T-helper 1 cell treated with Interleukin-12 subunit alpha and Interleukin-12 subunit beta and Interleukin-4 antibody, amounts not matched to agents 30 μg/mL and 1 μg/mL, for 36 hours (primary cell): ENCODE measurements around the gene PTCSC3.

ENCODE experiments used
- H3K27ac Mint-ChIP-seq: one replicate; pipeline ENCODE4 v1.8.0; 2021; ENCODE audit warnings: mild to moderate bottlenecking, mixed read lengths
- H3K27me3 Mint-ChIP-seq: one replicate; pipeline ENCODE4 v1.8.0; 2021; ENCODE audit warnings: low read depth, mixed read lengths
- H3K36me3 Mint-ChIP-seq: one replicate; pipeline ENCODE4 v1.8.0; 2021; ENCODE audit warnings: low read depth, mixed read lengths
- H3K4me1 Mint-ChIP-seq: one replicate; pipeline ENCODE4 v1.8.0; 2021; ENCODE audit warnings: low read depth, mixed read lengths
- H3K4me3 Mint-ChIP-seq: one replicate; pipeline ENCODE4 v1.8.0; 2021; ENCODE audit warnings: mild to moderate bottlenecking, moderate library complexity, mixed read lengths
- H3K9me3 Mint-ChIP-seq: one replicate; pipeline ENCODE4 v1.8.0; 2021; ENCODE audit warnings: mixed read lengths

PTCSC3 gene

DNA sequence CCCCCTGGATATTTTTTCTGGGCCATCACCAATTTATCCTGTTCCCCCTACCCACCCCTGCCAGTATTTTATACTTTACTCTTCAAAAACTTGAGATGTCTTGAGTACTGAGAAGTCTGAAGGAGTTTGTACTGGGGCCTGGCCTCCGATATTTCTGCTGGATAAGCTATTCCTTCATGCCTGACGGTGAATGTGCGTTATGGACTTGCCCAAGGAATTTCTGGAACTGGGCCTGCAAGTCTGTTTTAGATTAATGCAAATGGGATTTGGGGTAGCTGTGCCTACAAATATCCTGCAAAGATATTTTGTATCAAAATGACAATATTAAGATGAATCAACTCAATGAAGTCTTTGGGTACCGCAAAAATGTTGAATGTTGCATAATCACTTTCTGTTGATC lies at the start of gene PTCSC3:
PTCSC3 (minus strand) TSS at position 199 of the 400 bp plus-strand sequence.
- Mint-ChIP-seq H3K27me3 (peaks cover 11% of the 10 kb centered on the region), H3K4me3 (no peak within 1 kb of the TSS), H3K9me3 (no peaks in the 10 kb centered on the region), H3K36me3 (no peaks in the 10 kb centered on the region), H3K27ac (no peak within 1 kb of the TSS), H3K4me1 (no peaks in the 10 kb centered on the region)

GRCh38 chr14:36226164-36226563 lies 49.6 kb upstream of the PTCSC3 start:
- Mint-ChIP-seq H3K27me3 (peaks cover 13% of the 10 kb centered on the region), H3K27ac (no peak overlapping the region), H3K9me3 (no peaks in the 10 kb centered on the region), H3K4me1 (no peaks in the 10 kb centered on the region), H3K36me3 (no peaks in the 10 kb centered on the region), H3K4me3 (no peak overlapping the region)

GRCh38 chr14:36224176-36224575 lies 47.7 kb upstream of the PTCSC3 start:
- peaks cover 15% of the 10 kb centered on the region for H3K27me3 Mint-ChIP-seq
- H3K36me3 Mint-ChIP-seq, result no peaks in the 10 kb centered on the region
- H3K9me3 Mint-ChIP-seq, result no peaks in the 10 kb centered on the region
- H3K4me3 Mint-ChIP-seq, result no peak overlapping the region
- H3K4me1 Mint-ChIP-seq, result no peaks in the 10 kb centered on the region
- H3K27ac Mint-ChIP-seq, result no peak overlapping the region

DNA sequence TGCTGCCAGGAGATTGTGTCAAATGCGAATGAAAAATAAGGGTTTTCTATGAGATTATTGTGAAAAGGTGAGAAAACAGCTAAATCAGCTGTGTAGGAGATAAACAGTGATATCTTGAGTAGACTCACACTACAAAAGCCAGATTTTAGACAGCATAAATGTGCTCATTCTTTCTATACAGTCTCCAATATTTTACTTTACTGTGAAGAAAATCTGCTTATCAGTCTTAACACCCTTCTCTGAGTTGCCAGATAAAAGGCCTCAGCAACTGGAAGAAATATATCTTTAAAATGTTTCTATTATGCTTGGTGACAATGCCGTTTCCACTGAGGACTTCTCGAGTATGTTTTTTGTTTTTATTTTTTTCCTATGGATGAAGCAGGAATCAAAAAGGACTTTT lies 47.0 kb upstream of the PTCSC3 start:
- Mint-ChIP-seq H3K9me3 (no peaks in the 10 kb centered on the region), H3K27ac (no peak overlapping the region), H3K36me3 (no peaks in the 10 kb centered on the region), H3K4me1 (no peaks in the 10 kb centered on the region), H3K4me3 (no peak overlapping the region), H3K27me3 (peaks cover 15% of the 10 kb centered on the region)

- Mint-ChIP-seq H3K9me3 (no peaks in the 10 kb centered on the region), H3K4me3 (no peak overlapping the region), H3K4me1 (no peaks in the 10 kb centered on the region), H3K27ac (no peak overlapping the region), H3K36me3 (no peaks in the 10 kb centered on the region), H3K27me3 (peaks cover 15% of the 10 kb centered on the region)
Observed at GRCh38 chr14:36222952-36223468, 46.5 kb upstream of the PTCSC3 start.

- no peaks in the 10 kb centered on the region for H3K9me3 Mint-ChIP-seq
- no peak overlapping the region for H3K27ac Mint-ChIP-seq
- H3K4me3 Mint-ChIP-seq, result no peak overlapping the region
Observed at GRCh38 chr14:36222337-36222736, 45.8 kb upstream of the PTCSC3 start.

GRCh38 chr14:36221112-36221511 lies 44.6 kb upstream of the PTCSC3 start:
- no peak overlapping the region for H3K4me3 Mint-ChIP-seq
- H3K36me3 Mint-ChIP-seq, result no peaks in the 10 kb centered on the region
- no peaks in the 10 kb centered on the region for H3K4me1 Mint-ChIP-seq
- H3K9me3 Mint-ChIP-seq, result no peaks in the 10 kb centered on the region
- H3K27ac Mint-ChIP-seq, result no peak overlapping the region
- peaks cover 17% of the 10 kb centered on the region for H3K27me3 Mint-ChIP-seq

More at GRCh38 chr14:36222337-36222736, 45.8 kb upstream of the PTCSC3 start:
- Mint-ChIP-seq H3K4me1 (no peaks in the 10 kb centered on the region), H3K36me3 (no peaks in the 10 kb centered on the region), H3K27me3 (peaks cover 15% of the 10 kb centered on the region)

DNA sequence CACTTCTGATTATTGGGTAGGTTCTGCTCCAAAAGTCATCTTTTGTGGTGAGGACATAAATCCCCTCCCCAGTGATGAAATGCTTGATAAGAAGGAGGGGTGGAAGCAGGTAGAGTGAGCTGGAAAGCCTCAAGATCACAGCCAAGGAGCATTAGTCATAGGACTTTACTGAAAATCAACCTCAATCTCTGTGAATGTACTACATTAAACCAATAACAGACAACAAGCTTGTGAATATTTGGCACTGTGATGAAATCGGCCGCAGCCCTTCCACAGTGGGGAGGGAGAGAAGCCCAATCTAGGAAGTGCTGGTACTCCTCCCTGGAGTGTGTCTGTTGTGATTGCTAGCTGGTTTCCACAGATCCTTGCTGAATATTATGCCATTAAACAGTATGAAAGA lies 41.2 kb upstream of the PTCSC3 start:
- Mint-ChIP-seq H3K27me3 (peaks cover 9% of the 10 kb centered on the region), H3K27ac (no peak overlapping the region), H3K36me3 (no peaks in the 10 kb centered on the region), H3K4me3 (no peak overlapping the region), H3K9me3 (no peaks in the 10 kb centered on the region), H3K4me1 (no peaks in the 10 kb centered on the region)

GRCh38 chr14:36217027-36217426 lies 40.5 kb upstream of the PTCSC3 start:
- Mint-ChIP-seq H3K9me3 (no peaks in the 10 kb centered on the region), H3K4me1 (no peaks in the 10 kb centered on the region), H3K27me3 (peaks cover 8% of the 10 kb centered on the region), H3K36me3 (no peaks in the 10 kb centered on the region), H3K4me3 (no peak overlapping the region), H3K27ac (no peak overlapping the region)

GRCh38 chr14:36215217-36215598 lies 38.7 kb upstream of the PTCSC3 start:
- Mint-ChIP-seq H3K27ac (no peak overlapping the region), H3K9me3 (no peaks in the 10 kb centered on the region), H3K27me3 (peaks cover 3% of the 10 kb centered on the region), H3K4me1 (no peaks in the 10 kb centered on the region), H3K4me3 (no peak overlapping the region), H3K36me3 (no peaks in the 10 kb centered on the region)

DNA sequence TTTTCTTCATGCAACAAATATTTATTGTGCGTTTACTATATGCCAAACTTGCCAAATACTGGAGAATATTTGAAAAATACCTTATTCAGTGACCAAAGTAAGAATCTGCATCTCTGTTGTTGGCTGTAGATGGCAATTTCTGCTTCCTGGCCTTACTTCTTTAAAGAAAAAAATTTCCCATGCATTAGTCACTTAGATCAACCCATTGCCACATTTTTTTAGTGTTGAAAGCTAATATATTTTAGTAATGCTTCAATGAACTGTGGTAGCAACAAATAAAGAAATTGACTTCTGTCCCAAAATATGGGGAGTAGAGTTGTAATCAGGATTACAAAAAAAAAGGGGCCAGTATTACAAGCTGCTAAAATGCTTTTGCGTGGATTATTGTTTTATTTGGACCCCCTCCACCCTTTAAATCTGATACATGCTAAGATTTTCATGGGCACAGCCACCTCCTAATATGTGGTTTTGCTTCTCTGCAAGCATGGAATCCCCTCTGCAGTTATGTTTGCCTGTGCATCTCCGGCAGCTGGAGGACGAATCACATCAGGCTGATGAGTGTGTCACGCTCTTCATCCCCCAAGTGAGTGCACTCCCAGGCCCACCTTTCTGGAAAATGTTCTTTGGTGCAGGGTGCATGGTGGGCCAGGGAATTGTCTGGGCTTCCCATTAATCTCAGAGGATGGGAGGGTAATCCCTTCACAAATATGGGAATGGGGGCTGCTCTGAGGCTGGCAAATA lies 38.1 kb upstream of the PTCSC3 start:
- Mint-ChIP-seq H3K4me3 (no peak overlapping the region), H3K9me3 (no peaks in the 10 kb centered on the region), H3K27ac (no peak overlapping the region), H3K36me3 (no peaks in the 10 kb centered on the region), H3K4me1 (no peaks in the 10 kb centered on the region), H3K27me3 (peaks cover 3% of the 10 kb centered on the region)

- no peaks in the 10 kb centered on the region for H3K4me1 Mint-ChIP-seq
- no peak overlapping the region for H3K4me3 Mint-ChIP-seq
- no peaks in the 10 kb centered on the region for H3K36me3 Mint-ChIP-seq
- H3K9me3 Mint-ChIP-seq, result no peaks in the 10 kb centered on the region
- no peak overlapping the region for H3K27ac Mint-ChIP-seq
- H3K27me3 Mint-ChIP-seq, result peaks cover 3% of the 10 kb centered on the region
Observed at GRCh38 chr14:36212987-36213386, 36.5 kb upstream of the PTCSC3 start.

- no peaks in the 10 kb centered on the region for H3K36me3 Mint-ChIP-seq
- no peak overlapping the region for H3K27ac Mint-ChIP-seq
- H3K4me1 Mint-ChIP-seq, result no peaks in the 10 kb centered on the region
- H3K4me3 Mint-ChIP-seq, result no peak overlapping the region
- no peaks in the 10 kb centered on the region for H3K9me3 Mint-ChIP-seq
- peaks cover 3% of the 10 kb centered on the region for H3K27me3 Mint-ChIP-seq
Observed at GRCh38 chr14:36212577-36212976, 36.1 kb upstream of the PTCSC3 start.

GRCh38 chr14:36208690-36209278 lies 32.3 kb upstream of the PTCSC3 start:
- no peaks in the 10 kb centered on the region for H3K27me3 Mint-ChIP-seq
- no peak overlapping the region for H3K27ac Mint-ChIP-seq
- H3K36me3 Mint-ChIP-seq, result no peaks in the 10 kb centered on the region

DNA sequence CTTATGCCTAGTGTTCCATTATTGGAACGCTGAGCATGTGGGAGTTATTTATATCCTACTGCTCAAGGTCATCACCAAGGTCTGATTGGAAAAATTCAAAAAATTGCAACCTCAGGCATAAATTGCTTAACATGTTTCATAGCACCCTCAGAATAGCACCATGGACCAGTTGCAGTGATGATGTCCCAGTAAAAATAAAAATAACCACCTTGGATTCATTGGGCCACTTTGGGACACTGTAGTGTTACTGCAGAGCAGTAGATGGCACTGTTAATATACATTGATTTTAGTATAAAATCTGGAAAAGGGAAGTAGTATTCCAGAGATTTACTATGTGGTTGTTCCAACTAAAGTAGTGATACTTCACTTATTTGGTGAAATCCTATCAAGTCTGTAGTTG lies 31.0 kb upstream of the PTCSC3 start:
- no peaks in the 10 kb centered on the region for H3K36me3 Mint-ChIP-seq
- no peaks in the 10 kb centered on the region for H3K9me3 Mint-ChIP-seq
- no peak overlapping the region for H3K27ac Mint-ChIP-seq
- no peak overlapping the region for H3K4me3 Mint-ChIP-seq
- no peaks in the 10 kb centered on the region for H3K4me1 Mint-ChIP-seq
- H3K27me3 Mint-ChIP-seq, result no peaks in the 10 kb centered on the region

More at GRCh38 chr14:36208690-36209278, 32.3 kb upstream of the PTCSC3 start:
- Mint-ChIP-seq H3K4me1 (no peaks in the 10 kb centered on the region), H3K4me3 (no peak overlapping the region), H3K9me3 (no peaks in the 10 kb centered on the region)
